Neural progenitor cell (in vitro differentiated cells): Measurements from ENCODE around the gene KIF12. TPM values are rescaled to one million over a fixed set of nuclear protein-coding genes. Genes with fewer than 3 reads are reported as not detected.
A peak's percentile ranks its signal among the peaks of the same experiment; 100 is the strongest.

ENCODE experiments used
- DNase-seq: peaks from one replicate; pipeline ENCODE4 v3.0.0-alpha.2; 2016; ENCODE audit warnings: low spot score
- H2AFZ ChIP-seq: fragments of 200-600 bp; sonication (generic); replicated peaks from 2 replicates; pipeline ENCODE4 v1.6.1; 2016; ENCODE audit warnings: antibody characterized with exemption
- H3F3A ChIP-seq: fragments of 200-600 bp; sonication (generic); 2 replicates; pipeline ENCODE4 v1.6.1; 2016; ENCODE audit warnings: antibody characterized with exemption, low read depth
- H3K27ac ChIP-seq: fragments of 200-600 bp; sonication (generic); 2 replicates; pipeline ENCODE4 v1.5.1; 2016; ENCODE audit warnings: mild to moderate bottlenecking
- H3K27me3 ChIP-seq: fragments of 200-600 bp; sonication (generic); 2 replicates; pipeline ENCODE4 v1.6.1; 2016; ENCODE audit warnings: mild to moderate bottlenecking, moderate library complexity
- H3K36me3 ChIP-seq: fragments of 200-600 bp; sonication (generic); 2 replicates; pipeline ENCODE4 v1.5.1; 2016
- H3K4me1 ChIP-seq: fragments of 200-600 bp; sonication (generic); 2 replicates; pipeline ENCODE4 v1.6.1; 2016; ENCODE audit warnings: mixed run types
- H3K4me2 ChIP-seq: fragments of 200-600 bp; sonication (generic); 2 replicates; pipeline ENCODE4 v1.6.1; 2016
- H3K4me3 ChIP-seq: fragments of 200-600 bp; sonication (generic); 2 replicates; pipeline ENCODE4 v1.5.1; 2016
- H3K79me2 ChIP-seq: fragments of 200-600 bp; sonication (generic); 2 replicates; pipeline ENCODE4 v1.6.1; 2016; ENCODE audit warnings: low read depth
- H3K9ac ChIP-seq: fragments of 200-600 bp; sonication (generic); 2 replicates; pipeline ENCODE4 v1.6.1; 2016
- H3K9me3 ChIP-seq: fragments of 200-600 bp; sonication (generic); 2 replicates; pipeline ENCODE4 v1.5.1; 2016; ENCODE audit warnings: low read depth
- H4K20me1 ChIP-seq: fragments of 200-600 bp; sonication (generic); 2 replicates; pipeline ENCODE4 v1.6.1; 2016; ENCODE audit warnings: low read depth
- H3K27ac Mint-ChIP-seq: 3 replicates; pipeline ENCODE4 v1.8.0; 2021; ENCODE audit warnings: mixed read lengths
- H3K27me3 Mint-ChIP-seq: 2 replicates; pipeline ENCODE4 v1.8.0; 2022; ENCODE audit warnings: low read depth, mild to moderate bottlenecking, inconsistent platforms, moderate library complexity, mixed read lengths; ENCODE audit not compliant: insufficient read depth
- H3K36me3 Mint-ChIP-seq: 3 replicates; pipeline ENCODE4 v1.8.0; 2021; ENCODE audit warnings: mixed read lengths
- H3K4me1 Mint-ChIP-seq: 3 replicates; pipeline ENCODE4 v1.8.0; 2021; ENCODE audit warnings: mixed read lengths
- H3K4me3 Mint-ChIP-seq: 3 replicates; pipeline ENCODE4 v1.8.0; 2021; ENCODE audit warnings: mild to moderate bottlenecking, moderate library complexity, mixed read lengths
- H3K9me3 Mint-ChIP-seq: 3 replicates; pipeline ENCODE4 v1.8.0; 2020; ENCODE audit warnings: mixed read lengths
- EZH2 ChIP-seq: fragments of 200-600 bp; sonication (generic); IDR thresholded peaks from 2 replicates; pipeline ENCODE4 v1.6.1; 2017; ENCODE audit warnings: antibody characterized with exemption, mild to moderate bottlenecking, moderate library complexity
- EZH2phosphoT487 ChIP-seq: fragments of 200-600 bp; sonication (generic); IDR thresholded peaks from 2 replicates; pipeline ENCODE4 v1.6.1; 2017; ENCODE audit warnings: antibody characterized with exemption
- total RNA-seq: library from RNA; depleted of rRNA; stranded (reverse); fragments of >200 nt; gene quantifications from 2 replicates; pipeline ENCODE4 v1.2.3, GENCODE V29; 2015; ENCODE audit warnings: low replicate concordance
- TF ChIP-seq, protein P1 (sequence below): fragments of 200-600 bp; sonication (generic); IDR thresholded peaks from 2 replicates; pipeline ENCODE4 v1.5.1; 2017; ENCODE audit warnings: antibody characterized with exemption, mild to moderate bottlenecking

KIF12 gene
- total RNA-seq, 1 donor from 2014 or later, result 0.56 TPM

DNA sequence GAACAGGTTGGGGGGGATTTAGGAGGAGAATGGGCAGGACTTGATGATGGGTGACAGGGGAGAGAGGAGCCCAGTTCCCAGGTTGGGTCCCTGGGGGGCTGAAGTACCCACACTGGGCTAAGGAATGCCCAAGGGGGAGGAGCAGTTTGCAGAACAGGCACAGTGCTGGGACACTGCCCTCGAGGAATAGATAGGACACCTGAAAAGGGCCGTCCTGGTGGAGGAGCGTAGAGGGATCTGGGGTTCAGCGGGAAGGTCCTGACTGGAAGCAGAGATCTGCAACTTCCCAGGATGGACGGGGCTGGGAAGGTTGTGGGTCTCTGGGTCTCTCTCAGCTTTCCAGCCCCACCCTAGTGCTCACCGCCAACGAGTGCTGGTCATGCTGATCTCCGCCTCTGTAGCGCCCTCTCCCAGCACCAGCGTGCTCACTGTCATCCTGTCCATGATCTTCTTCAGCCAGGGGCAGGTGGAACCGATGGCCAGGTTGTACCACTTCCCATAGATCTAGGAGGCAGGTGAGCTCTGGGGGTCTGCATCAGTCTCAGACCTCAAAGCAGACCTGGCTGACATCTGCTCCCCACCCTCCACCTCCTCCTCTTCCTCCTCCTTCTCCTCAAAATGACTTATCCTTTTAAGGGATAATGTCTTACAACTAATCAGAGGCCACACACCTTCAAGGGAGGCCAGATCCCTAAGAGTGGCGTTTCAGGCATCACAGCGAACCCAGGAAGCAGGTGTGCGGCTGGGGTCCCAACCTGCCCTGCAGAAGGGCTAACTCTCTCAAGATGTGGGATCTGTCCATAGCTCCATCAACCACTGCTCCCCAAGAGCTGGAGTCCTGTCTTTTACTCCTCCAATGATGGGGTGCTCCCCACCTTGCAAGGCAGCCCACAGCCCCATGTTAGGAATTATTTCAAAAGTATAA is 22.6 kb downstream of the KIF12 start:
- Histone ChIP-seq H3K27me3 (no peaks in the 10 kb centered on the region), H2AFZ (no peak overlapping the region), H3K36me3 (no peaks in the 10 kb centered on the region), H3K4me1 (no peaks in the 10 kb centered on the region), H3K79me2 (no peaks in the 10 kb centered on the region), H3K4me2 (no peak overlapping the region), H3K27ac (no peak overlapping the region), H3F3A (no peaks in the 10 kb centered on the region), H4K20me1 (no peaks in the 10 kb centered on the region), H3K9me3 (no peaks in the 10 kb centered on the region), H3K4me3 (no peak overlapping the region), H3K9ac (no peak overlapping the region)
- peaks cover 2% of the 10 kb centered on the region for H3K4me1 Mint-ChIP-seq
- no peaks in the 10 kb centered on the region for H3K9me3 Mint-ChIP-seq
- TF ChIP-seq EZH2 (no peak), EZH2phosphoT487 (no peak)
- TF ChIP-seq, protein P1, sequence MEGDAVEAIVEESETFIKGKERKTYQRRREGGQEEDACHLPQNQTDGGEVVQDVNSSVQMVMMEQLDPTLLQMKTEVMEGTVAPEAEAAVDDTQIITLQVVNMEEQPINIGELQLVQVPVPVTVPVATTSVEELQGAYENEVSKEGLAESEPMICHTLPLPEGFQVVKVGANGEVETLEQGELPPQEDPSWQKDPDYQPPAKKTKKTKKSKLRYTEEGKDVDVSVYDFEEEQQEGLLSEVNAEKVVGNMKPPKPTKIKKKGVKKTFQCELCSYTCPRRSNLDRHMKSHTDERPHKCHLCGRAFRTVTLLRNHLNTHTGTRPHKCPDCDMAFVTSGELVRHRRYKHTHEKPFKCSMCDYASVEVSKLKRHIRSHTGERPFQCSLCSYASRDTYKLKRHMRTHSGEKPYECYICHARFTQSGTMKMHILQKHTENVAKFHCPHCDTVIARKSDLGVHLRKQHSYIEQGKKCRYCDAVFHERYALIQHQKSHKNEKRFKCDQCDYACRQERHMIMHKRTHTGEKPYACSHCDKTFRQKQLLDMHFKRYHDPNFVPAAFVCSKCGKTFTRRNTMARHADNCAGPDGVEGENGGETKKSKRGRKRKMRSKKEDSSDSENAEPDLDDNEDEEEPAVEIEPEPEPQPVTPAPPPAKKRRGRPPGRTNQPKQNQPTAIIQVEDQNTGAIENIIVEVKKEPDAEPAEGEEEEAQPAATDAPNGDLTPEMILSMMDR, result no peak
- peaks cover 16% of the 10 kb centered on the region for H3K27me3 Mint-ChIP-seq
- DNase-seq, result no peak
- no peaks in the 10 kb centered on the region for H3K36me3 Mint-ChIP-seq
- H3K4me3 Mint-ChIP-seq, result no peak overlapping the region
- no peak overlapping the region for H3K27ac Mint-ChIP-seq

DNA sequence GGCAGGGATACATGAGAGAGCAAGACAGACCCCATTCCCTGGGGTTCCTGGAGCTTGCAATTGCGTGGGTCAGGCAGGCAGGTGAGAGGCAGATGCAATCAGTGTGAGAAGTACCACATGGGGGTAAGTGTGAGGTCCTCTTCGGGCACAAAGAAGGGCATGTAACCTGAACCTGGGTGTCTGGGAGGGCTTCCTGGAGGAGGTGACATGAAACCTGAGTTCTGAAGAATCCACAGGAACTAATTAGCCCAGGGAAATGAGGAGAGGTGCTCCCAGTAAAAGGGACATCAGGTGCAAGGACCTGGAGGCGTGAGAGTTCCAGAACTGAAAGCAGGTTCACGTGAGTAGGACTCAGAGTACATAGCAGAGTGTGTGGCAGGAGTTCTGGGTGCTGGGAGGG is 23.5 kb downstream of the KIF12 start:
- Histone ChIP-seq H3K9ac (no peak overlapping the region), H4K20me1 (no peaks in the 10 kb centered on the region), H3K4me1 (no peaks in the 10 kb centered on the region), H3K27me3 (no peaks in the 10 kb centered on the region), H3F3A (no peaks in the 10 kb centered on the region), H2AFZ (no peak overlapping the region), H3K27ac (no peak overlapping the region), H3K4me3 (no peak overlapping the region), H3K9me3 (no peaks in the 10 kb centered on the region), H3K4me2 (no peak overlapping the region), H3K36me3 (no peaks in the 10 kb centered on the region), H3K79me2 (no peaks in the 10 kb centered on the region)
- no peak for DNase-seq
- Mint-ChIP-seq H3K27me3 (peaks cover 16% of the 10 kb centered on the region), H3K27ac (no peak overlapping the region), H3K36me3 (no peaks in the 10 kb centered on the region), H3K4me3 (no peak overlapping the region), H3K4me1 (peaks cover 2% of the 10 kb centered on the region), H3K9me3 (no peaks in the 10 kb centered on the region)
- TF ChIP-seq EZH2phosphoT487 (no peak), EZH2 (no peak)
- TF ChIP-seq, protein P1, result no peak

DNA sequence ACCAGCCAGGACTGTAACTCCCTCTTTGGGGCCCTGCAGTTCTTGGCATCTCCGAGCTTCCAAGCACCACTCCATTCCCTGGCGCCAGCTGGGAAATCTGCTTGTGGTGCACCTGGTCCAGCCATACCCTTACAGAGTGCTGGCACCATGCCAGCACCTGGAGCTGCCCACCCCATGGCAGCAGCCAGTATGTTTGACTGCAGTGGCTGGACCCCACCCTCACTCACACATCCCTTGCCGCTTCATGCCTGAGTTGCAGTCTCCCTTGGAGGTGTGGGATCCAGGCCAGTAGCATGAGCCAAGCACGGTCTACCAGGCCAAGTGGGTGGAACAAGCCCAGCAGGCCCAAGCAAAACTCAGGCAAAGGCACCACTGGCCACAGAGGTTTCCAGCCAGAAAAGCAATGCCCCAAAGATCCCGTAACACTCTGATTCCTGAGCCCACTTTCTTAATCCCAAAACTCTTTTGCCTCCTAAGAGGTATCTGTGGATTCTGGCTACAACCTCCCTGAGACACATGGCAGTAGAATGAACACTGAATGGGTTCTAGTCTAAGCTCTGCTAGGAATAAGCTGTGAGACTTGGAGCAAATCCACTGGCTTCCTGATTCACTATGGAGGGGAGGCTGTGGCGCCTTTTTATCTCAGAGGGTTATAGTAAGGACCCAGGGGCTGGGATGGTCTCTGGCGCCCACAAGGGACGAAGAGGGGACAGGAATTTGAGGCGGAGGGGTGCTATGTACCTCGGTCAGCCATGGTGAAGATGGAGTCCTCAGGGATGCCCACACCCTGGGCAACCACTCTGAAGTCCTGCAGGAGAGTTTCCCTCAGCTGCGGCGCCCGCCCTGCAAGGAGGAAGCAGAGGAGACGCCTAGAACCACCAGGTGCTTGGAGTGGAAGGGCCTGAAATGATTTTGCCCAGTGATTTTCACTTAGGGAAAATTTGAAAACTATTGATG is 26.6 kb downstream of the KIF12 start:
- no peak overlapping the region for H3K27ac ChIP-seq
- no peaks in the 10 kb centered on the region for H3K9me3 ChIP-seq
- TF ChIP-seq, protein P1, result peak; percentile 29
- no peak for TF ChIP-seq EZH2phosphoT487
- Mint-ChIP-seq H3K36me3 (no peaks in the 10 kb centered on the region), H3K27ac (no peak overlapping the region), H3K4me1 (no peaks in the 10 kb centered on the region), H3K9me3 (no peaks in the 10 kb centered on the region), H3K4me3 (no peak overlapping the region), H3K27me3 (peaks cover 9% of the 10 kb centered on the region)
- no peak overlapping the region for H3K9ac ChIP-seq
- H3F3A ChIP-seq, result no peaks in the 10 kb centered on the region
- H3K79me2 ChIP-seq, result no peaks in the 10 kb centered on the region
- no peaks in the 10 kb centered on the region for H3K36me3 ChIP-seq
- H3K4me2 ChIP-seq, result no peak overlapping the region
- DNase-seq, result peak; percentile 28
- no peaks in the 10 kb centered on the region for H3K4me1 ChIP-seq
- H4K20me1 ChIP-seq, result no peaks in the 10 kb centered on the region
- H3K27me3 ChIP-seq, result no peaks in the 10 kb centered on the region
- no peak overlapping the region for H3K4me3 ChIP-seq
- no peak overlapping the region for H2AFZ ChIP-seq
